GM18858 (cell line): ENCODE measurements around the gene SNCB.

Source experiments
- ATAC-seq: cut with Tn5 transposase; IDR thresholded peaks from one replicate; pipeline ENCODE4 v1.9.1; 2021; ENCODE audit not compliant: unreplicated experiment

The SNCB gene

DNA sequence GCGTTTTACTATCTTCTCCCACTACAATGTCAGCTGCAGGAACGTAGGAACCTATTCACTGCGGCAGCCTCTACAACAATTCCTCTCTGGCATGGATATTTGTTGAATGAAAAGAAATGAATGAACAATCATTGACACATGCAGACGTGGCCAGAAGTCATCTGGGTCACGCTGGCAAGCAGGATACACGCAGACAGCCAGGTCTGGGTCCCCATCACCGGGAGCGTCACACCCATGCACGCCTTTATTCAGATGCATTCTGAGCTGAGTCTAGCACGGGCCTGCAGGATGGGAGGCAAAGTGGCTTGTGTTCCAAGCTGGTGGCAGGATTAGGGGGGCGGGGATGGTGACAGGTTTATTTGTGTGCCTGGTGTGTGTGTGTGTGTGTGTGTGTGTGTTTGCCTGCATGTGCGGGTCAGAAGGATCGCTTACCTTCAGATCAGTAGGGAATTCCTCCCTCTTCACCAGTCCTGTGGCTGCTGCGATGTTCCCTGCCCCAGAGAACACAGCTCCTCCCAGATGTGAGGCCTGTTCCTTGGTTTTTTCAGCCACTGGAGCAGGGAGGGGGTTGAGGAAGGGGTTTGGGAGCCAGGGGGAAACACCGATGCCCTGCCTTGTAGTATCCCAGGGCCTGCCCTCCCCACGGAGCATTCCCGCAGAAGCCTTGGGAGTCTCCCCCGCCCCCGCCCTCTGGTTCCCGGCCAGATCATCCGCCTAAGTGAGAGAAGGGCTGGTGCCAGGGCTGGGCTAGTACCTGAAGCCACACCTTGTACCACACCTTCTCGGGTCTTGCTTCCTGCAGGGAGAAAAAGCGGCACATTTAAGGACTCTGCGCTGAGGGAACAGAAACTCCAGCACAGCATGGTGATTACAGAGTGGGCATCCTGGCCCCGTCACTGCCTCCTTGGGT is 4.1 kb downstream of the SNCB start:
- ATAC-seq: no peak

DNA sequence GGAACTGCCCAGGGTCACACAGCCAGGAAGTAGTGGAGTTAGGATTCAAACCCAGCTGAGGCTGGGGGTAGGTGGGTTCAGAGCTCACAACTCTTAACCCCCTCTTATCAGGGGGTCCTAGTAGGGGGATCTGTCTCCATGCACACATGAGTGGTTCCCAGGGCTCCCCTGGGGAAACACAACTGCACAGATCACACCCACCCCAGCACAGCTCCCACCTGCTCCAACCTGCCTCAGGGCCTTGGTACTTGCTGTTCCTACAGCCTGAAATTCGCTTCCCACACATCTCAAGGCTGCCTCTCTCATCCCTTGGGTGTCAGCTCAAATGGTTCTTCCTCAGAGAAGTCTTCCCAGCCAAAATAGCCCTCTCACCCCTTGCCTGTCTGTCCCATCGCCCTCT is 4.8 kb downstream of the SNCB start:
- no peak for ATAC-seq

DNA sequence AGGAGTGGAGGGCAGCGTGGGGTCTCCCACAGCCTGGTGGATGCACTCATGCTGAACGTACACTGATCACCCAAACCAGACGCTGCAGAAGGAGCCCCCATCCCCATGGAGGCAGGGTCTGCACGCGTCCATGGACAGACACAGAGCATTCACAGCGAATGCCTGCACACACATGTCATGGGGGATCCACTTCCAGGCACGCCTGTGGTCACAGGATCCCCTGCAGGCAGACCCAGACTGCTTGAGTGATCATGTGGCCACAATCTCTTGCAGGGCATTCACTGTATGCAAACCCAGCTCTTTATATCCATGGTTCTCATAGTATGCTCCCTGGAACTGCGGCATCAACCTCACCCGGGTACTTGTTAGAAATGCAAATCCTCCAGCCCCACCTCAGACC is 5.4 kb downstream of the SNCB start:
- ATAC-seq: no peak

DNA sequence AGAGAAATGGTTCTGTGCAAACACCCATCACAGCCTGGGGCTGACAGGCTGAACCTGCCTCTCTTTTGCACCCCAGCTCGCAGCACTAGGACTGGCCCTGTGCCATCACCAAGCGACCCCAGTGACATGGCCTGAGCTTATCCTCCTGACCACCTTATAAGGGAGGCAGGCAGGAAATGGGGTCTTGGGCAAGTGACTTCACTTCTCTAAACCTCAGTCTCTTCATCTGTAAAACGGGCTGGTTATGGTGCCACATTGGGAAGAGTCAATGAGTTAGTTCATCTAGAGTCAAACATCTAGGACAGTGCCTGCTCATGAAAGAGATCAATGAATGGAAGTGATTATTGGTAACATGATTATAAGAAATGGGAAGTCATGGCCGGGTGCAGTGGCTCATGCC is 6.2 kb downstream of the SNCB start:
- ATAC-seq: no peak

DNA sequence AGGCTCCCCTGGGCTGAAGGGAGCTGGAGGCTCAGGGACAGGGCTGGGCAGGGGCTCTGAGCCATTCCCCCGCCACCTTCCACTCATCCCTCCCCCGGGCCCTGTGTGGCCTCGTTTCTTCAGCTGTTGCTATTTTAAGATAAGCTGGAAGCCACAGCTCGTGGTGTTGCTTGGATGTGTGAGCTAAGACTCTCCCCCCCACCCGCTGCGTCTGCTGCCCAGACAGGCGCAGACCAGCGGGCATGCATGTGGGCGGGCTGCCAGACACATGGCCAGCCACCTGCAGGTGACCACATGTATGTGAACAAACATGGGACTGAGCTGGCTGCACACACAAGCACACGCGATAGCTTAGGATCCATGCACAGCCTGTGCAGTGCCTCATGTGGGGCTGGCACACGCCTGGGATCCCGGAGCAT is 8.7 kb downstream of the SNCB start:
- ATAC-seq: no peak

DNA sequence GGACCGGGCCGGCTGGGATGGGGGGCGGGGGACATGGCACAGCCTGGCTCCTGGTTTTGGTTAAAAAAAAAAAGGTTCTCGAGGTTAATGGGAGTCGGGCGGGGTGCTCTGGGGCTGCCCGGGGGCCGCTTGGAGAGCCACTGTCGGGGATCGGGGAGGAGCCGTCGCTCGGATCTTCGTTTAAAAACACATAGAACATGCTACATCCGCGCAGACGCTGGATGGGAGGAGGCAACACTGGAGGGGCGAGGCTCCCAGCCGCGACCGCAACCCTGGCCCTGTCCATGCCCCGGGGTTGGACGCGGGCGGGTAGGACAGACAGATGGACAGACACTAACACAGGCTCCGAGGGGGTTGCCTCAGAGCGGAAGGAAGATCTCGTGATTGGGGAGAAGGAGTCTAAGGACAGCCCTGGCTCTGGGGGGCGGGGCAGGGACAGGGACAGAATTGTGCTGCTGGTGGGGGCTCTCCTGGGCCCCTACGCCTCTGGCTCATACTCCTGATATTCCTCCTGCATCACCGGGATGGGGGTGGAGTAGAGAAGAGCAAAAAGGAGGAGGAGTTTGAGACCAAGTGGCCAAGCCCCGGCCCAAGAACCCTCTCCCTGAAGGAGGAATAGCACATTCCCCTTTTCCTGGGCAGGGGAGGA is 9.9 kb downstream of the SNCB start:
- no peak for ATAC-seq

DNA sequence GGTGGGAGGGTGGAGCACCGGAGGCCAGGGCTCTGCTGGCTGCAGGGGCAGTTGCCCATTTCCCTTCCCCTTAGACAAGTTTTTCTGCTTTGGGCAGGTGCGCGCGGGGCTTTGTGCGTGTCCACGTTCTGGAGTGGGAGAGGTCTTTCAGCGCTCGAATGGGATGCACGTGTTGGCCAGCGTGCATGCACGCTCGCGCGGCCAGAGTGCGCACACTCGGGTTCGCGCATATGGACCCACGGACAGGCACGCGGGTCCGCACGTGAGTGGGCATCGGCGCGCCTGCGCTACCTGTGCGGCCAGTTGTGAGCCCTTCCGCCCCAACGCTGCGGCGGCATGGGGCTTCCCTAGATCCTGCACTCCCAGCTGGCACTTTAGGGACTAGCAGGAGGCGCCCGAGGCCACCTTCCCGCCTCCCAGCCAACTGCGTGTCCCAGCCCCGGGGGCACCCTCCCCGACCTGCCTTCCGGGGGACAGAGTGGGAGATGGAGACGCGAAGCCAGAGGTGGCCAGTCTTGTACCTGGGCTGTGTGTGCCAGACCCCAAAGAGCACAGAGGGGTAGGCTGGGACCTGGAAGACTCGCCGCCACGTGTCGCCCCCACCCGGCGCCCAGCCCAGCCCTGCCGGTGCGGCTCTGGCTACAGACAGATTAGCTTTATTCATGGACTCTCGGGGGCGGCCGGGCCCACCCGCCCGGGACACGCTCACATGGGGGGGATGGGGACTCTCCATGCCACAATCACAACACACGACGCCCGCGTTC is 10.6 kb downstream of the SNCB start:
- no peak for ATAC-seq

DNA sequence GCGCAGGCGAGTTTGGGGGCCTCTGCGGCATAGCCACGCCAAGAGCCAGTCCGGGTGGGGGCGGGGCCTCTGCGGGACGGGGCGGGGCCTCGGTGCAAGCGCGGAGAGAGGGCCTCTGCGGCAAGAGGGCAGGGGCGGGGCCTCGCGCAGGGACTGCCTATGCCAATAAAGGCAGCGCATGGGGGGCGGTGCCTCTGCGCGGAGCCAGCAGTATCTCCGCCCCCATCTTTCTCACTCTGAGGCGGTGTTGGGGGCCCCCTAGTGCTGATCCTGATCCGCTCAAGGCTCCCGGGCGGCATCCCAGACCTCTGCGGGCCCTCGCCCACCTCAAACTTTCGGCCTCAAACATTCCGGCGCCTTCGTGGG is 11.1 kb downstream of the SNCB start:
- no peak for ATAC-seq

DNA sequence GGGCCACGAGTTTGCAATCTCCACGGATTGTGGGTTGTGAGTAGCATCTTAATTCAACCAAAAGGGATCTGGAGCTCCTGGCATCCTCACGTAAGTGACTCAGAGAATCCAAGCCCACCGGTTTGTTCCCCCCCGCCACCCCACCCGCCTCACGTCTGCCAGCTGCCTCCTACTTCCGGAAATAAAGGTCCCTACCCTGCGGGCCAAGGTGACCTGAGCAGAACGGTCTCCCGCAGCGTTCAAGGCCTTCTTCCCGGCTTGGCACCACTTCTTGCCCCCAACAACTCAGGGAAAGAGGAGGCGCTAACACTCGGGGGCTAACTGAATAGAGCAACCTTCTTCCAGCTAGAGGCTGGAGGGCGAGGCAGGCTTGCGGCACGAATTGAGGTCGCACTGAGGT is 11.6 kb downstream of the SNCB start:
- no peak for ATAC-seq

DNA sequence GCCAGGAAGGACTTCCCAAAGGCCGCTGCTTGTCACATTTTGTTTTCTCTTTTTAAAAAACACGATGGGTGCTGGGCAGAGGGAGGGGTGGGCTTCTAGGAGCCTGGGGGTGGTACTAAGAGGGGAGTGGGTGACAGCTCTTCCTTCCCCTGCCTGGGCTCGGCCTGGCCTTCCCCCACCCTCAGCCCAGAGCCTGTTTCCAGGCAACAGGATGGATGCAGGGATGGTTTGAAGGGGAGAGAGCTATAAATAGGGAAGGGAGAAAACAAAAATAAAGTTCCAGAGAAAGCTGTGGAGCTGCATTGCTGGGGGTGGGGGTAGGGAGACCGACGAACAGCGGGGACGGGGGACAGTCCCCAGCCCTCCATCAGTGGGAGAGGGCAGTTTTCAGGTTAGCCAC is 13.8 kb downstream of the SNCB start:
- ATAC-seq: no peak

DNA sequence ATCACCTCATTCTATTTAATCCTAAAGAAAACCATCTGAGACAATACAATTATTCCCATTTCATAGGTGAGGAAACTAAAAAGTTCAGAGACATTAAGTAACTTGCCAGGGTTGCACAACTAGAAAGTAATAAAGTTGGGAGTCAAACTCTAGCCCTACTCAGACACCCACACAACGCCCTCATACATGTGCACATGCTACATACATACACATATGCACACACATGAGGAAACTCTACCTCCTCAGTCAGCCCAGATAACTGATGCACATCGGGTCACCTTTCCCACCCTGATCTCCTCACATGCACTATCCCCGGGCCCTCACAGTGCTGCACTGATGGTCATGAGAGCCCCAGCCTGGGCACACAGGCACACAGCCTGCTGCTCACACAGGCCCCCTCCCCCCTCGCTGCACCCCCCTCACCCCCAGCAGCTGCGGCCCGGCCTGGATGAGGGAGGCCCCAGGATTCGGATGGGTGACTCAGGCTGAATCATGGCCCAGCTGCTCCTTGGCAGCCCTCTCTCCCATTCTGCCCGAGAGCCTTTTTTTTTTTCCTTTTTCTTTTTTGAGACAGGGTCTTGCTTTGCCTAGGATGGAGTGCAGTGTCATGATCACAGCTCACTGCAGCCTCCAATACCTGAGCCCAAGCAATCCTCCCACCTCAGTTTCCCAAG is 15.4 kb downstream of the SNCB start:
- no peak for ATAC-seq

DNA sequence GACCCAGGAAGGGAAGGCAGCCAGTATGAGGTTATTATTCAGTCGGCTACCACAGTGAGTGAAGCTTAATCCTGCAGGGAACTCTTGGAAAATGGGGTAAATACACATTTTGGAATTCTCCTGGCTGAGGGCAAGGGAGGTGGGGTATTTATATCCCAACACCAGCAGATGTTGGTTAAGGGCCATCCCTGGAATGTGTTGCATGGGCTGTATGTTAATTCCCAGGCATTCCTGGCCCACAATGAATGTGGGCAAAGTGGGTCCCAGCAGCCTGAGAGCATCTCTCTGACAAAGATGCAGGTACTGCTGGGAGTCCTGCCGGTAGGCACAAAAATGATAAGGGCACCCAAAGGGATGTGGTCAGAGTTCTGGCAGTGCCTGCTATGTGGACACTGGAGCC is 17.5 kb downstream of the SNCB start:
- no peak for ATAC-seq

DNA sequence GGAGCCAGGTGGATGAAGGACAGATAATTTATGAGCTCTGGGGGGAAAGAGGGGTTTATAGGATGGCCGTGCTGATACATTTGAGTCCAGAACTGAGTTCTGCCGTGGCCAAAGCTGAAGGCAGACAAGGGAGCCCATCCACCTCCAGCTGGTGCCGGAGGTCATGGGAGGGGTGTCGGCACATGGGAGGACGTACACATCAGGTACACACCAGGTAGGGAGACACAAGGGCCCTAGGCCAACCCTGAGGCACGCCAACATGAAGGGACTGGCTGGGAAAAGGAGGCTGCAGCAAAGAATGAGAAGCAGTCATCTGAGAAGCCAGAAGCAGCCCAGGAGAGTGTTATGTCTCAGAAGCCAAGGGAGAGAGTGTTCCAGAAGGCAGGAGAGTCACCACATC is 18.3 kb downstream of the SNCB start:
- no peak for ATAC-seq

DNA sequence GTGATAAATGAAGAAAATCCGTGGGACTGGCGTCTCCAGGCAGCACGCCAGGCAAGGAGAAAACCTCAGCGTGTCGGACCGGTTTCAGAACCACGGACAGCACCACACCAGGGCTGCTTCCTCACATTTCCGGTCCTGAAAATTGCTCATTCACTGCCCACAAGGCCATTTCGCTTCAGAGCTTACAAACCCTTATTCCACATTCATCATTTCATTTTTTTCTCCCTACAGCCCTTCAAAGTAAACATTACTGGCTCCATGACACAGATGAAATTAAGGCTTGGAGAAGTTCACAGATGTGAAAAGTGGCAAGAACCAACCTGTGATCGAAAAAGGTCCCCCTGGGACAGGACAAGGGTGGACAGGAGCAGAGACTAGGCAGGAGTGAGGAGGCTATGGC is 18.9 kb downstream of the SNCB start:
- no peak for ATAC-seq

DNA sequence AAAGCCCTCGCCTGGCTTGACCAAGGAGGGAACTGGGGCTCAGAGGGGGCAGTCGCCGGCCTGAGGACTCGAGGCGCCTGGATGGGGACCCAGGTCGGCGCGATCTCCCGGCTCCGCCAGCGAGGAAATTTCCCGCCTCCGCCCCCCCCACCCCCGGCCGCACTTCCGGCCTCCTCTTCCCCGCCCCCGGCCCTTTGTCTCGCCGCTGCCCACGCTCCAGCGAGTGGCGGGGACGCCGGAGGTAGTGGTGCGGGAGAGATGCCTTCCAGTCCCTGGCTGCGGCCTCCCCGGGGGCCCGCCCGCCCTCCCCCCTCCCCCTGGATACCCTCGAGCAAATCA is 19.9 kb downstream of the SNCB start:
- ATAC-seq: no peak

DNA sequence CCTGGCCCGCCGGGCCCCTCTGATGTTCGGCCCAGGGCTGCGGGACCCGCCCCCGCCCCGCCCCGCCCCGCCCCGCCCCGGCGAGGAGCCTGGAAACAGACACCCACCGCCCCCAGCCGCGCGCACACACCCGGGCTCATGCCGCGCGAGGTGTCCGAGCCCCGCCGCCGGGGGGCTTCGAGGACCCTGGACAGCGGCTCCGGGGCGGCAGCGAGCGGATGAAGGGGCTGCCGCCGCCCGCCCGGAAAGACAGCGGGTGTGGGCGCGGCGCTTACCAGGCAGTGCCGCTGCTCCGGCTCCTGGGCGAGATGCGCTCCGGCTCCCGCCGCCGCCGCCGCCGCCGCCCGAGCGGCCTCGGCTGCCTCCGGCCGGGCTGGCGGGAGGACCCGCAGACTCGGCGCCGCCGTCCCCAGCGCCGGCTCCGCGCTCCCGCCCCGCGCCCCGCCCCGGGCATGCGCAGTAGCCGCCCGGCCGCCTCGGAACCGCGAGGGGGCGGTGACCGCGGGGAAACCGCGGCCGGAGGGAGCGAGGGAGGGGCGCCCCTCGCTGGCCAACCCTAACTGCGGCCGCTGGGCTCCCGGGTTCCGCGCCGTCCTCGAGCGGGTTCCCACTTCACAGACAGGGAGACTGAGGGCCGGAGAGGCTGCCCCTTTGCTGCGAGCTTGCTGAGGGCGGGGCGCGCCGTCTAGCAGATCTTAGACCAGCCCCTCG is 20.5 kb downstream of the SNCB start, which contains the start of gene GPRIN1:
Gene GPRIN1, minus strand, starts transcription at position 433 of the 711 bp plus-strand sequence. CDS start 10,322 bp downstream, outside the sequence.
- ATAC-seq: peak; percentile 70

DNA sequence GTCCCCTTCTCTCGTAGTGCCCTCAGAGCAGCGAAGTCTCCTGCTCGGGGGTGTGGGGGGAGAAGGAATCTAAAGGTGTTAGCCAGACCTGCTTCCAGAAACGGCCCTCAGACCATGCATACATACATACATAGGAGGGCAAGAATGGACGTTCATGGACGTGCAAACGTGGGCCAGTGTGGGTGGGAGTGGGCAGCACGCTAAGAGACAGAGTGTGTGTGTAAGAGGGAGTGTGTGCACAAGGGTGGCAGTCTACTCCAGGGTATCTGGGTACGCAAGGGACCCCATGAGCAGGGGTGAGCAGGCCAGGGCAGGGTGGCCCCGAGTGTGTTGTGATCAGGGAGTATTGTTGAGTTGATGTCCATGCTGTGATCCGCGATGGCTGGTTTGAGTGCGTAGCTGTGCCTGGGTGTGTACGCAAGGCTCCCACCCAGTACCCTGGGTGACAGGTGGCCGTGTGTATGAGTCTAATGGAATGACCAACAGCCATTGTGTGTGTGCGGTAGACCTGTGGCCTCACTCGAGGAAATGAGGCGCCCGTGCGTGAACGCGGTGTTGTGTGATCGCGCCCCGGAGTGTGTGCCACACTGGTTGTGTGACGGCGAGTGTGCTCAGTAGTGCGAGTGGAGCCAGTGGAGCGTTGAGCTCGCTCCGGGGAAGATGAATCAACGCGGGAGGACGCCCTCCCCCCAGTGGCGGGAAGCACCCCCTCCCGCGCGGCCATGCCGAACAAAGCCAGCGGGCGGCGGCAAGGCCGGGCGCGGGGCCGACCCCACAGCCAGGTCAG is 21.2 kb downstream of the SNCB start:
- peak; percentile 12 for ATAC-seq

DNA sequence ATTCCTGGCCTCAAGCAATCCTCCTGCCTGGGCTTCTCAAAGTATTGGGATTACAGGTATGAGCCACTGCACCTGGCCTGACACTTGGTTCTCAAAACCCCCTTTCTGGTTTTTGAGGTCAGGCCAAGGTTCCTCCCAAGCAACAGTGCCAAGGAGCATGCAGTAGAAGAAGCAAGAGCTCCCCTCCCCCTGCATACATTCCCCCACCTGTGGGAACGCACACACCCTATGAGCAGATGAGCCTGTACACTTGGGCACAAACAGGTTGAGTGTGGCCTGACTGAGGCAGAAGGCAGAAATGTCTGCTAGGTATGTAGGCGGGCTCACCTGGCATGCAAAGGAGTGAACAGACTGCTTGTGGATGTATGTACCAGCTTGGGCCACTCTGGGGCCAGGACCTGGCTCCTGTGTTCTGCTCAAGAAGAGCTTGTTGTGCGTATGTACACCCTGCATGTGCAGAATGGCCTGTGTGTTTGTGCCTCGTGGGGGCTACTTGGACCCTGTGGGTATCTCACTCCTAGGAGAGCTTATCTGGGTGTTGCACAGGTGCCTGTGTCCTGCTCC is 22.1 kb downstream of the SNCB start:
- ATAC-seq: no peak

DNA sequence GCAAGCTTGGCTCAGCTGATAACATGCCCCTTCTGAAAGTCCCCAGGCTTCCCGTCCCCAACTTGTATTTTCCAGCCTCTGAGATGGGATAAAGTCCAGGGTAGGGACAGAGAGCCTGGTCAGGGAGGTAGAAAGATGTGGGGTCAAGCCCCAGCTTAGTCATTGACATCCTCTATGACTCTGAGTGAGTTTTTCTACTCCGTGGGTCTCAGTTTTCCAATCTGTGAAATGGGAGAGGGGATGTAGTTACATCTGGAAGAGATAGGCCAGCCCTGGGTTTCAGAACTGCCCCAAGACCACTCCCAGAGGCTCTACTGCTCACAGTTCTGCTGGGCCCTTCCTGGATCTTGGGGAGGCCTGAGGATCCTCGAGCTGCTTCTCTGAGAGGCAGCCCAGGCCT is 23.5 kb downstream of the SNCB start:
- no peak for ATAC-seq

DNA sequence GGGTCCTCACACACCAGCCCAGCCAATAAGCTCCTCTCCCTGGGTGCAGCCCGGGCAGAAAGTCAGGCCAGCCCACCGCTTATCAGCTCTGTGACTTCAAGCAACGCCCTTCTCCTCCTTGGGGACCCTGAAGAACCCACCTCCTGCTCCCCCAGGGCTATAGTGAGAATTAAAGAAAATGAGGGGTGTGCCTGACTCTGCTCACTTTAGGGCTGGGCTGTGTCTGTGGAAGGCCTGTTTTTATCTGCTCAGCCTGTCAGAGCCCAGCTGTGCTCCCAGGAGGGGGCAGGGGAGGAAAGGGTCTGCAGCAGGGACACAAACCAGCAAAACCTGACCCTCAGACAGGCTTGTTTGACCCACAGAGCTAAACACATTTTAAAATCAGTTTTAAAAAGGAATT is 24.3 kb downstream of the SNCB start:
- no peak for ATAC-seq
